GM12878 (cell line): ENCODE measurements around the gene POLR3K. TPM values are rescaled to one million over a fixed set of nuclear protein-coding genes. Genes with fewer than 3 reads are reported as not detected.

Experiments used
- BCL11A ChIP-seq: IDR thresholded peaks from 2 replicates; pipeline ENCODE4 v1.6.1; 2011; ENCODE audit warnings: low read depth, low read length
- BHLHE40 ChIP-seq, 2 experiments: fragments of 450-650 bp in 1 of 2; IDR thresholded peaks; 2 replicates each; pipeline ENCODE4 v1.6.1; 2011 to 2017; ENCODE audit warnings: low read depth in 2 of 2, borderline replicate concordance in 1 of 2, improper control_type of control experiment in 1 of 2, low read length in 1 of 2, mild to moderate bottlenecking in 1 of 2
- CREM ChIP-seq: IDR thresholded peaks from 2 replicates; pipeline ENCODE4 v1.6.1; 2014; ENCODE audit warnings: antibody characterized with exemption, low read depth
- DPF2 ChIP-seq: fragments of 450-650 bp; IDR thresholded peaks from 2 replicates; pipeline ENCODE4 v1.6.1; 2017; ENCODE audit warnings: mild to moderate bottlenecking
- EGR1 ChIP-seq, 2 experiments: IDR thresholded peaks; 1 replicate in 1 of 2; 2 replicates in 1 of 2; pipeline ENCODE4 v1.6.1; 2011 to 2012; ENCODE audit warnings: low read depth in 2 of 2, low read length in 2 of 2, borderline replicate concordance in 1 of 2, mild to moderate bottlenecking in 1 of 2, moderate library complexity in 1 of 2
- EP300 ChIP-seq, 2 experiments: fragments of 150-350 bp in 1 of 2; IDR thresholded peaks; 2 replicates each; pipeline ENCODE4 v1.6.1; 2011 to 2012; ENCODE audit warnings: low read depth in 2 of 2, low read length in 2 of 2, borderline replicate concordance in 1 of 2, improper control_type of control experiment in 1 of 2, inconsistent platforms in 1 of 2; ENCODE audit not compliant: control insufficient read depth in 1 of 2
- HDAC6 ChIP-seq: fragments of 200-600 bp; sonication (generic); IDR thresholded peaks from one replicate; pipeline ENCODE4 v1.8.0; 2017; ENCODE audit warnings: antibody characterized with exemption; ENCODE audit not compliant: unreplicated experiment
- HDGF ChIP-seq: fragments of 450-650 bp; IDR thresholded peaks from 2 replicates; pipeline ENCODE4 v1.6.1; 2016; ENCODE audit warnings: antibody characterized with exemption
- JUND ChIP-seq: IDR thresholded peaks from 2 replicates; pipeline ENCODE4 v1.6.1; 2012; ENCODE audit warnings: low read depth, mild to moderate bottlenecking, low read length, improper control_type of control experiment, moderate library complexity
- KLF5 ChIP-seq: fragments of 450-650 bp; IDR thresholded peaks from 2 replicates; pipeline ENCODE4 v1.6.1; 2014; ENCODE audit warnings: mild to moderate bottlenecking; ENCODE audit not compliant: partially characterized antibody
- MTA2 ChIP-seq: fragments of 450-650 bp; IDR thresholded peaks from 2 replicates; pipeline ENCODE4 v1.6.1; 2016; ENCODE audit warnings: low read depth, mild to moderate bottlenecking, moderate library complexity
- PAX5 ChIP-seq: IDR thresholded peaks from 2 replicates; pipeline ENCODE4 v1.6.1; 2011; ENCODE audit warnings: low read depth, low read length, borderline replicate concordance
- POLR2A ChIP-seq: IDR thresholded peaks from 2 replicates; pipeline ENCODE4 v1.6.1; 2011; ENCODE audit warnings: low read depth, mild to moderate bottlenecking, low read length
- RAD21 ChIP-seq: IDR thresholded peaks from 2 replicates; pipeline ENCODE4 v1.6.1; 2011; ENCODE audit warnings: mild to moderate bottlenecking, low read depth, low read length, moderate library complexity; ENCODE audit not compliant: insufficient read depth
- RAD51 ChIP-seq: fragments of 450-650 bp; IDR thresholded peaks from 2 replicates; pipeline ENCODE4 v1.6.1; 2016; ENCODE audit warnings: moderate library complexity, mild to moderate bottlenecking, inconsistent platforms
- RELB ChIP-seq: fragments of 450-650 bp; IDR thresholded peaks from 2 replicates; pipeline ENCODE4 v1.6.1; 2017; ENCODE audit warnings: low read depth, mild to moderate bottlenecking, moderate library complexity
- SPI1 ChIP-seq: IDR thresholded peaks from 2 replicates; pipeline ENCODE4 v1.6.1; 2011; ENCODE audit warnings: low read depth, mild to moderate bottlenecking, low read length, moderate library complexity, borderline replicate concordance; ENCODE audit not compliant: insufficient read depth
- TAF1 ChIP-seq: IDR thresholded peaks from 2 replicates; pipeline ENCODE4 v1.6.1; 2011; ENCODE audit warnings: mild to moderate bottlenecking, low read depth, low read length, borderline replicate concordance
- TCF12 ChIP-seq: IDR thresholded peaks from 2 replicates; pipeline ENCODE4 v1.6.1; 2011; ENCODE audit warnings: low read depth, mild to moderate bottlenecking, low read length
- TCF3 ChIP-seq: IDR thresholded peaks from 2 replicates; pipeline ENCODE4 v1.6.1; 2012; ENCODE audit warnings: low read depth, mild to moderate bottlenecking, low read length, borderline replicate concordance; ENCODE audit not compliant: insufficient read depth
- ZSCAN29 ChIP-seq: fragments of 450-650 bp; IDR thresholded peaks from 2 replicates; pipeline ENCODE4 v1.6.1; 2017; ENCODE audit warnings: mild to moderate bottlenecking, moderate library complexity
- polyA plus RNA-seq, 11 experiments: library from polyadenylated mRNA; depleted of rRNA in 4 of 11; unstranded in 6 of 11; stranded (reverse) in 5 of 11; fragments of >200 nt; fragmentation: Nextera tagmentation in 4 of 11; fragmentation: Illumina TruSeq in 1 of 11; extraction: Ambion mirVana in 4 of 11; extraction: Trizol in 1 of 11; gene quantifications; 1 replicate in 1 of 11; 2 replicates in 10 of 11; pipeline versions ENCODE4 v1.2.1 to v1.2.3, GENCODE V29; 2011 to 2016; ENCODE audit warnings: inconsistent platforms in 2 of 11, missing spikeins in 2 of 11, low read depth in 1 of 11
- total RNA-seq, 4 experiments: library from RNA; depleted of rRNA in 3 of 4; stranded (reverse); fragments of >200 nt in 3 of 4; fragmentation: Illumina TruSeq in 1 of 4; extraction: Trizol in 1 of 4; gene quantifications; 2 replicates each; pipeline versions ENCODE4 v1.2.1 to v1.2.3, GENCODE V29; 2013 to 2021
- TF ChIP-seq, protein P1 (sequence below): fragments of 450-650 bp; IDR thresholded peaks from 2 replicates; pipeline ENCODE4 v1.6.1; 2017; ENCODE audit warnings: mild to moderate bottlenecking, moderate library complexity

The POLR3K gene
- total and polyA plus RNA-seq, 10 of the 15 experiments (the other 5 are each of a cell fraction or from before 2014, with no cell fraction given), result 25.3 to 222 (median 64.0) TPM

DNA sequence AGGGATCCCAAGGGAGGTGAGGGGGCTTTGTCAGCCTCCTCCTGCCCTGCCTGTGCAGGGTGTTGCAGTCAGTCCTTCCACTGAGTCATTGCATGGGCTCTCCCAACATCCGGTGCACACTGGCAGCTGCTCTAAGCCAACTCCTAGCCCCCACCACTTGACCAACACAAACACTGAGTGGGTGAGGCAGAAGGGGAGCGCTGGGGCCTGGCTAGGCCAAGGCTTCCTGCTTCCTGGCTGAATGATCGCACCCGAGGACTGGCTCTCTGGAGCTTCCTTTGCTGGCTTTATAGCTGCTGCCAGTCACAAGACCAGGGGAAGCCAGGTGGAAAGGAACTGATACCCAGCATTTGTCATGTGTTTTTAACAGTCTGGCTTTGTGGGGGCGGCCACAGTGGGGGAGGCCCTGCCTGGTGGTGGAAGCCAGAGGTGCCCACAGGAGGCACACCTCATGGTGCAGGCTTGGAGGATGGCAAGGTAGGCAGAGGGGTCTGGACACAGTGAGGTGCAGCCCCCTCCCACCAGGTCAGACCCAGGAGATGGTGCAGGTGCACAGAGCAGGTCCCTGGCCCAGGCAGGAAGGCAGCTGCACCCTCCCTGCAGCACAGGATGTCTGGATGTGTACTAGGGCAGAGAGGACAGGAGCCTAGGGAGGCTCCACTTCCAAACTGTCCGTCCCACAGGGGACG lies 31.5 kb upstream of the POLR3K start (continued):
- TF ChIP-seq DPF2, result peak; percentile 73; the same call in 1 of the 2 replicates
- peak; percentile 21; the same call in 1 of the 2 replicates for TF ChIP-seq BCL11A
- peak; percentile 65 for TF ChIP-seq POLR2A
- peak; percentile 41; the same call in 1 of the 2 replicates for TF ChIP-seq TCF3
- TF ChIP-seq TAF1, result no peak
- TF ChIP-seq PAX5, result peak; percentile 48; the same call in 1 of the 2 replicates
- peak; percentile 84 for TF ChIP-seq RELB
- peak; percentile 38 for TF ChIP-seq HDAC6
- peak; percentile 41; the same call in 1 of the 2 replicates for TF ChIP-seq HDGF
- TF ChIP-seq SPI1, result peak; percentile 90
- TF ChIP-seq TCF12, result peak; percentile 62
- peak; percentile 65 to 85; a peak in 3 of 4 replicates for TF ChIP-seq BHLHE40 (IDR thresholded peaks at IDR 0.05; ENCODE audit: borderline replicate concordance in 1 of 2, low read depth in 2 of 2, low read length in 1 of 2)
- TF ChIP-seq, protein P1, sequence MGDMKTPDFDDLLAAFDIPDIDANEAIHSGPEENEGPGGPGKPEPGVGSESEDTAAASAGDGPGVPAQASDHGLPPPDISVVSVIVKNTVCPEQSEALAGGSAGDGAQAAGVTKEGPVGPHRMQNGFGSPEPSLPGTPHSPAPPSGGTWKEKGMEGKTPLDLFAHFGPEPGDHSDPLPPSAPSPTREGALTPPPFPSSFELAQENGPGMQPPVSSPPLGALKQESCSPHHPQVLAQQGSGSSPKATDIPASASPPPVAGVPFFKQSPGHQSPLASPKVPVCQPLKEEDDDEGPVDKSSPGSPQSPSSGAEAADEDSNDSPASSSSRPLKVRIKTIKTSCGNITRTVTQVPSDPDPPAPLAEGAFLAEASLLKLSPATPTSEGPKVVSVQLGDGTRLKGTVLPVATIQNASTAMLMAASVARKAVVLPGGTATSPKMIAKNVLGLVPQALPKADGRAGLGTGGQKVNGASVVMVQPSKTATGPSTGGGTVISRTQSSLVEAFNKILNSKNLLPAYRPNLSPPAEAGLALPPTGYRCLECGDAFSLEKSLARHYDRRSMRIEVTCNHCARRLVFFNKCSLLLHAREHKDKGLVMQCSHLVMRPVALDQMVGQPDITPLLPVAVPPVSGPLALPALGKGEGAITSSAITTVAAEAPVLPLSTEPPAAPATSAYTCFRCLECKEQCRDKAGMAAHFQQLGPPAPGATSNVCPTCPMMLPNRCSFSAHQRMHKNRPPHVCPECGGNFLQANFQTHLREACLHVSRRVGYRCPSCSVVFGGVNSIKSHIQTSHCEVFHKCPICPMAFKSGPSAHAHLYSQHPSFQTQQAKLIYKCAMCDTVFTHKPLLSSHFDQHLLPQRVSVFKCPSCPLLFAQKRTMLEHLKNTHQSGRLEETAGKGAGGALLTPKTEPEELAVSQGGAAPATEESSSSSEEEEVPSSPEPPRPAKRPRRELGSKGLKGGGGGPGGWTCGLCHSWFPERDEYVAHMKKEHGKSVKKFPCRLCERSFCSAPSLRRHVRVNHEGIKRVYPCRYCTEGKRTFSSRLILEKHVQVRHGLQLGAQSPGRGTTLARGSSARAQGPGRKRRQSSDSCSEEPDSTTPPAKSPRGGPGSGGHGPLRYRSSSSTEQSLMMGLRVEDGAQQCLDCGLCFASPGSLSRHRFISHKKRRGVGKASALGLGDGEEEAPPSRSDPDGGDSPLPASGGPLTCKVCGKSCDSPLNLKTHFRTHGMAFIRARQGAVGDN, result peak; percentile 88; the same call in 1 of the 2 replicates
- peak in 1 of 2 experiments; percentile 79; a peak in 2 of 3 replicates for TF ChIP-seq EGR1 (IDR thresholded peaks at IDR 0.05; ENCODE audit: borderline replicate concordance in 1 of 2, low read depth in 2 of 2, low read length in 2 of 2)
- no peak for TF ChIP-seq KLF5
- TF ChIP-seq RAD51, result peak; percentile 71
- peak; percentile 64; the same call in 1 of the 2 replicates for TF ChIP-seq JUND
- no peak for TF ChIP-seq RAD21
- no peak for TF ChIP-seq ZSCAN29
- TF ChIP-seq EP300 (IDR thresholded peaks at IDR 0.05; ENCODE audit: borderline replicate concordance in 1 of 2, control insufficient read depth in 1 of 2, low read depth in 2 of 2, low read length in 2 of 2), result peak in 1 of 2 experiments; percentile 48; a peak in 1 of 4 replicates
- TF ChIP-seq CREM, result 0 out of 2 replicates have a peak, but pooled peaks have one; percentile 6
- TF ChIP-seq MTA2, result peak; percentile 64
